Liver (tissue), 9 donors: ENCODE results near the gene MED16. TPM values are rescaled to one million over a fixed set of nuclear protein-coding genes. Genes with fewer than 3 reads are reported as not detected.

Experiments
- DNase-seq: peaks from one replicate; pipeline ENCODE4 v3.0.0-alpha.2; 2017; ENCODE audit warnings: low spot score
- H3K27ac ChIP-seq, 2 donors: one replicate each; pipeline ENCODE4 v1.7.0; 2013; ENCODE audit warnings: inconsistent platforms in 2 of 2, low read length in 2 of 2, control low read depth in 1 of 2, low read depth in 1 of 2, mild to moderate bottlenecking in 1 of 2
- H3K27me3 ChIP-seq, 4 donors: one replicate each; pipeline versions ENCODE4 v1.6.1 to v1.7.0; 2013; ENCODE audit warnings: low read length in 3 of 4, inconsistent platforms in 1 of 4, mild to moderate bottlenecking in 1 of 4, moderate library complexity in 1 of 4; ENCODE audit not compliant: control insufficient read depth in 4 of 4, insufficient read depth in 4 of 4
- H3K36me3 ChIP-seq, 4 donors: one replicate each; pipeline versions ENCODE4 v1.6.1 to v1.7.0; 2013; ENCODE audit warnings: low read length in 3 of 4, mild to moderate bottlenecking in 3 of 4, low read depth in 1 of 4, moderate library complexity in 1 of 4; ENCODE audit not compliant: control insufficient read depth in 4 of 4, insufficient read depth in 3 of 4
- H3K4me1 ChIP-seq, 4 donors: one replicate each; pipeline versions ENCODE4 v1.6.1 to v1.7.0; 2013; ENCODE audit warnings: low read length in 3 of 4, mild to moderate bottlenecking in 3 of 4, moderate library complexity in 1 of 4; ENCODE audit not compliant: control insufficient read depth in 4 of 4, insufficient read depth in 4 of 4
- H3K4me3 ChIP-seq, 3 donors: one replicate each; pipeline versions ENCODE4 v1.6.1 to v1.7.0; 2013; ENCODE audit warnings: low read length in 3 of 3, control low read depth in 1 of 3, low read depth in 1 of 3, mild to moderate bottlenecking in 1 of 3
- H3K9ac ChIP-seq, 2 donors: one replicate each; pipeline ENCODE4 v1.7.0; 2013; ENCODE audit warnings: low read length in 2 of 2, mild to moderate bottlenecking in 2 of 2, moderate library complexity in 2 of 2, control low read depth in 1 of 2, low read depth in 1 of 2
- H3K9me3 ChIP-seq, 4 donors: one replicate each; pipeline versions ENCODE4 v1.6.1 to v1.7.0; 2013; ENCODE audit warnings: low read length in 3 of 4; ENCODE audit not compliant: control insufficient read depth in 4 of 4
- FOXA2 ChIP-seq: IDR thresholded peaks from 2 replicates; pipeline ENCODE4 v1.6.1; 2016; ENCODE audit warnings: antibody characterized with exemption
- HNF4A ChIP-seq, 2 donors: conservative IDR thresholded peaks; 2 replicates each; pipeline ENCODE4 v1.6.1; 2016; ENCODE audit warnings: antibody characterized with exemption in 2 of 2, mild to moderate bottlenecking in 2 of 2
- HNF4G ChIP-seq: IDR thresholded peaks from 2 replicates; pipeline ENCODE4 v1.6.1; 2016; ENCODE audit warnings: antibody characterized with exemption
- JUND ChIP-seq, 2 donors: IDR thresholded peaks; 2 replicates each; pipeline ENCODE4 v1.6.1; 2016; ENCODE audit warnings: antibody characterized with exemption in 2 of 2
- MAX ChIP-seq: IDR thresholded peaks from 2 replicates; pipeline ENCODE4 v1.6.1; 2016; ENCODE audit warnings: antibody characterized with exemption
- RAD21 ChIP-seq, 2 donors: IDR thresholded peaks; 2 replicates each; pipeline ENCODE4 v1.6.1; 2016; ENCODE audit warnings: antibody characterized with exemption in 2 of 2, mild to moderate bottlenecking in 2 of 2
- REST ChIP-seq: IDR thresholded peaks from 2 replicates; pipeline ENCODE4 v1.6.1; 2016; ENCODE audit warnings: antibody characterized with exemption, mild to moderate bottlenecking
- RXRA ChIP-seq, 2 donors: IDR thresholded peaks; 2 replicates each; pipeline ENCODE4 v1.6.1; 2017 to 2018; ENCODE audit warnings: antibody characterized with exemption in 2 of 2, mild to moderate bottlenecking in 1 of 2
- TAF1 ChIP-seq: conservative IDR thresholded peaks from 2 replicates; pipeline ENCODE4 v1.6.1; 2016; ENCODE audit warnings: antibody characterized with exemption, mild to moderate bottlenecking
- YY1 ChIP-seq: IDR thresholded peaks from 2 replicates; pipeline ENCODE4 v1.6.1; 2016; ENCODE audit warnings: antibody characterized with exemption, mild to moderate bottlenecking
- ZBTB33 ChIP-seq: IDR thresholded peaks from 2 replicates; pipeline ENCODE4 v1.6.1; 2016; ENCODE audit warnings: antibody characterized with exemption
- WGBS: extraction: QIAGEN DNeasy Blood & Tissue Kit; methylation state at CpG from one replicate; pipeline ENCODE4 v1.1.7; 2013; 5-methylcytosine and 5-hydroxymethylcytosine counted together
- polyA plus RNA-seq, 2 donors: library from polyadenylated mRNA; stranded (reverse) in 1 of 2; unstranded in 1 of 2; fragments of 200-250 nt in 1 of 2; fragments of >200 nt in 1 of 2; fragmentation: Nextera tagmentation in 1 of 2; extraction: Ambion mirVana in 1 of 2; gene quantifications; one replicate each; pipeline versions ENCODE4 v1.2.1 to v1.2.3, GENCODE V29; 2013 to 2015
- total RNA-seq, 2 donors: library from RNA; depleted of rRNA; stranded (reverse); fragments of >200 nt; gene quantifications; one replicate each; pipeline ENCODE4 v1.2.3, GENCODE V29; 2014
- donor health status: healthy.
- donor health status: healthy.
- donor health status: healthy.
- donor health status: healthy.
- donor health status: healthy.

MED16 gene
- total and polyA plus RNA-seq, 4 donors, result 30.6 to 50.5 (median 41.0) TPM

DNA sequence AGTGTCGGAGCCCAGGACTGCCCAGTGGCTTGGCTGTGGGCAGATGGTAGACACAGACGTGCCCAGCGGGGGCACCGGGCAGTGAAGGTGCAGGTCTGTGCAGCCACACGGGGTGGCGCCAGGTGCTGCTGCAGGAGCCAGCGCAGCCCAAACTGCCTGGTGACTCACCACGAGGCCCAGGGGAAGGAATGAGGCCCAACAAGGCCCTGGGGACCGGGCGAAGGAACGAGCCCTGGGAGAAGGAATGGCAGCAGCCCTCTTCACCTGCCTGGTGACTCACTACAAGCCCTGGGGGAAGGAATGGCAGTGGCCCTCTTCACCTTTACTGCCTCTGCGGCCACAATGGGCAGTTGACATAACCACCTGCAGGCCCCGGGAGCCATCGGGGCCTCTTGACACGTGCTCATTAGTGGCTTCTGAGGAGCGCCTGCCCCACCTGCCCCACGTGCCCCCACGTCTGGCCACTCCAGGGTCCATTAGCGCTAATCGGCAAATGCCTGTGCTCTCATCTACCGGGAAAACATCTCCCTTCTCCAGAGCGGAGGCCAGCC is 9.3 kb downstream of the MED16 start (continued):
- TF ChIP-seq MAX (no peak), HNF4G (no peak), TAF1 (no peak)

GRCh38 chr19:882871-883497 is 10.0 kb downstream of the MED16 start:
- peaks cover 0 to 59% (median 18%) of the 10 kb centered on the region in 4 donors for H3K36me3 ChIP-seq
- no peak overlapping the region for H3K9ac ChIP-seq
- WGBS, result 96% methylated on average over 30 of the region's 30 CpGs
- no peak for TF ChIP-seq HNF4G
- H3K27me3 ChIP-seq, result no peaks in the 10 kb centered on the region
- no peak for DNase-seq
- no peak overlapping the region for H3K4me3 ChIP-seq
- H3K27ac ChIP-seq, result no peak overlapping the region
- no peaks in the 10 kb centered on the region for H3K4me1 ChIP-seq
- no peaks in the 10 kb centered on the region for H3K9me3 ChIP-seq

DNA sequence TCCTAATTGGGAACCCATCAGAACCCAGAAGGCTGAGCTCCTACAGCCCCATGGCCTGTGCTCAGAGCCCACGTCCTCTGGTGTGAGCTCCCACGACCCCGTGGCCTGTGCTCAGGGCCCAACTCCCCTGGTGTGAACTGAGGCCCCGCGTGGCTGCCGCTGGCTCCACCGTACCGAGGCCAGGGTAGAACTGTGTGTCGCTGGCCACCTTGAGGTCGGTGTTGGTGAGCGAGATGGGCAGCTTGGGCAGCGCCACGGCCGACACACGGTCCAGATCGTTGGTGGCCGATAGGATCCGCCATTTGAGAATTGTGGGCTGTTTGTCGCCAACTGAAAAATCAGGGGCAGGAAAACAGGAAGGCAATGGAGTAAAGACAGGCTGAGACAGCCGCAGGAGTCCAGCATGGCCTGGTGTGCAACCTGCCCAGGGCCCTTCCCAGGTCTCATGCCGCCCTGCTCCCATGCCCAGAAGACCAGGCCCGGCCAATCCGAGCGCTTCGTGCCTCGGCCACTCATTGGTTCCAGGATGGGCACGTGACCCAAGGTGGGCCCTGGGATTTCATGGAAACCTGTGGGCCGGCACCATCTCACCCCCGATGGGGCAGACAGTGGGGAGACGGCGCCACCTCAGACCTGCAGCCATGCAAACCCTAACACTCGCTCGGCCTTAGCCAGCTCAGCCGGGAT is 11.5 kb downstream of the MED16 start:
- Histone ChIP-seq H3K27me3 (no peaks in the 10 kb centered on the region), H3K4me3 (no peak overlapping the region), H3K9ac (no peak overlapping the region), H3K27ac (no peak overlapping the region), H3K9me3 (no peaks in the 10 kb centered on the region), H3K36me3 (peaks cover 0 to 54% (median 16%) of the 10 kb centered on the region in 4 donors), H3K4me1 (no peaks in the 10 kb centered on the region)
- TF ChIP-seq HNF4A (conservative IDR thresholded peaks at IDR 0.05), result no peak
- no peak for TF ChIP-seq ZBTB33
- TF ChIP-seq RAD21 (IDR thresholded peaks at IDR 0.05), result no peak
- TF ChIP-seq YY1, result no peak
- TF ChIP-seq REST, result no peak
- TF ChIP-seq JUND (IDR thresholded peaks at IDR 0.05), result no peak
- no peak for TF ChIP-seq FOXA2
- no peak for TF ChIP-seq RXRA (IDR thresholded peaks at IDR 0.05)
- DNase-seq, result no peak
- 98% methylated on average over 34 of the region's 34 CpGs for WGBS
